NCI-H187 treated with DMSO at 0.1 percent for 48 hours (cell line): ENCODE results near the gene PAGE1.
"Not testable (repeated sequence)": the region's sequence is repeated elsewhere in the genome, so short reads cannot be mapped to it uniquely, and the experiment has no call there.

Source experiments
- DNase-seq: peaks from one replicate; lab custom pipeline; 2025; lab: John Stamatoyannopoulos, UW

Gene PAGE1, protein sequence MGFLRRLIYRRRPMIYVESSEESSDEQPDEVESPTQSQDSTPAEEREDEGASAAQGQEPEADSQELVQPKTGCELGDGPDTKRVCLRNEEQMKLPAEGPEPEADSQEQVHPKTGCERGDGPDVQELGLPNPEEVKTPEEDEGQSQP

DNA sequence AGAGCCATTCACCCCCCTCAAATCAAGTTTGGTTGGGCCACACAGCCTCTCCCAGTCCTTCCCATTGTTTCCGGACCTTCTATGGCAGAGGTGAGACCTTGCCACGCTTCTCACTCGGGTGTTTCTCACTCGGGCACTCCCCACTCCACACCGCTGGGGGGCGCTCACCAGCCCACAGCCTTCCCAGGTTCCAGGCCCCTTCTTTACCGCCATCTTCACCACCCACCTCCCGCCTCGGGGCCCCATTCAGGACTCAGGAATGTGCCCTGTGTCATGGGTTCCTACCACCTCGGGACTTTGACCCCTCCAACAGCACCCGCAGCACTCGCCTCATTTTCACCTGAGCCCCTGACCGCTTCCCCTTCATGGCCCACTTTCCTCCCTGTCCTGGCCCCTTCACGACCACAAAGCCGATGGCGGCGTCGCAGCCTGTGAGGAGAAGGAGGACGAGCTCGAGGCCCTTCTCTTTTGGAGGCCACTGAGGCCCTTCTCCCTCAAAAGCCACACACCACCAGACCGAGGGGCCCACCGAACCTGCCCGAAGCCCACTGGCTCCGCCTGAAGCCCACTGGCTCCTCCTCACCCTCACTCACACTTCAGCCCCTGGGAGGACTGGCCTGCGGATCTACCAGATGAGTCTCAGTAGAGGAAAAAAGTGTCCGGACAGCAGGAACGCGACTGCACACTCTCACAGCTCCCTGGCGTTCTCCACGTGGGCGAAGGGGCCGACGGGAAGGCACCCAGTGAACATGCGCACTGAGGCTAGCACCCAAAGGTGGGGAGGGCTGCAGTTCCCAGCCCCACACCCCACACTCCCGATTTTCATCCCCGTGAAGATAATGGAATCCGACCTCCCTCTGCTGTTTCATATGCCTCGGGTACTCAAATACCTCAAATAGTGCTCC is at the start of gene PAGE1:
Gene PAGE1, minus strand, starts transcription at position 709 of the 905 bp plus-strand sequence. CDS start 1,214 bp downstream, outside the sequence.
- DNase-seq, result no peak

DNA sequence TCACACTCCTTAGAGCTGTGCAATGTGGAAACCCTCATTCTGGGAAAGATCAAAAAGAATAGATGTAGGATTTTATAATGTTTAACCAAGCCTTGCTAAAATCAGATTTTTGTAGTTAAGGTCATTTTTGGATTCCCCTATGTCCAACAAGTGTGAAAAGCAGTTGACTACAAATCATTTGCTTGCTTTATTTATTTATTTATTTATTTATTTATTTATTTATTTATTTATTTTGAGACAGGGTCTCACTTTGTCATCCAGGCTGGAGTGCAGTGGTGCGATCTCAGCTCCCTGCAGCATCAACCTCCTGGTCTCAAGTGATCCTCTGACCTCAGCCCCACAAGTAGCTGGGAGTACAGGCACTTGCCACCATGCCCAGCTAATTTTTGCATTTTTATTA is 45.7 kb upstream of the PAGE1 start:
- not testable (repeated sequence) for DNase-seq

DNA sequence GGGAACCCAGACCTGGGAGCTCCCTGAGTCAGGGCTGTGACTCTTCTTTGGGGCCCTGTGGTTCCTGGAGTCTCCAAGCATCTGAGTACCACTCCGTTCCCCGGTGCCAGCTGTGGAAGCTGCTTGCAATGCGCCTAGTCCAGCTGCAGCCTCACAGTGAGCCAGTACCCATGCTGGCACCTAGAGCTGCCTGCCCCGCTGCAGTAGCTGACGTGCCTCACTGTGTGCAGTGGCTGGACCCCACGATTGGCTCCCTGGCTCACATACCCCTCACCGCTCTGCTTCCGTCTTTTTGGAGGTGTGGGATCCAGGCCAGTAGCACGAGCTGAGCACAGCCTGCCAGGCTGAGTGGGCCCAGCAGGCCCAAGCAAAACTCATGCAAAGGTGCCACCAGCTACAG is 32.1 kb upstream of the PAGE1 start:
- no peak for DNase-seq

DNA sequence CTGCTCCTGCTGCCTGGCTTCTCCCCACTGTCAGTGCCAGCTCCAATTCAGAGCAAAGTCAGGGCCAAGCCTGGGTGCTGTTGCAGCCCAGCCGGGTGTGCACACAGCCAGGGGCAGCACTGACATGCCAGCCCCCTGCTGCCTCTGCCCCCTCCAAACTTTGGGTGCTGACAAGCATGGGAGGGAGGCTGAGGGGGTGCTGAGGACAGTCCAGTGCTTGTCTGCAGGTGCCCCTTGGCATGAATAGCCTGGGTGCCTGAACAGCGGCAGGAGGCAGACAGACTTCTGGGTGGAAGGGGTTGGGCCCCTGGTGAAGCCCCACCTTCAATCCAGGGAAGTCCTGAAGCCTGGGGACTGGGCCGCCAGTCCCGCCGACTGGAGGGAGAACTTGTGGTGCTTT is 31.2 kb upstream of the PAGE1 start:
- DNase-seq, result no peak

DNA sequence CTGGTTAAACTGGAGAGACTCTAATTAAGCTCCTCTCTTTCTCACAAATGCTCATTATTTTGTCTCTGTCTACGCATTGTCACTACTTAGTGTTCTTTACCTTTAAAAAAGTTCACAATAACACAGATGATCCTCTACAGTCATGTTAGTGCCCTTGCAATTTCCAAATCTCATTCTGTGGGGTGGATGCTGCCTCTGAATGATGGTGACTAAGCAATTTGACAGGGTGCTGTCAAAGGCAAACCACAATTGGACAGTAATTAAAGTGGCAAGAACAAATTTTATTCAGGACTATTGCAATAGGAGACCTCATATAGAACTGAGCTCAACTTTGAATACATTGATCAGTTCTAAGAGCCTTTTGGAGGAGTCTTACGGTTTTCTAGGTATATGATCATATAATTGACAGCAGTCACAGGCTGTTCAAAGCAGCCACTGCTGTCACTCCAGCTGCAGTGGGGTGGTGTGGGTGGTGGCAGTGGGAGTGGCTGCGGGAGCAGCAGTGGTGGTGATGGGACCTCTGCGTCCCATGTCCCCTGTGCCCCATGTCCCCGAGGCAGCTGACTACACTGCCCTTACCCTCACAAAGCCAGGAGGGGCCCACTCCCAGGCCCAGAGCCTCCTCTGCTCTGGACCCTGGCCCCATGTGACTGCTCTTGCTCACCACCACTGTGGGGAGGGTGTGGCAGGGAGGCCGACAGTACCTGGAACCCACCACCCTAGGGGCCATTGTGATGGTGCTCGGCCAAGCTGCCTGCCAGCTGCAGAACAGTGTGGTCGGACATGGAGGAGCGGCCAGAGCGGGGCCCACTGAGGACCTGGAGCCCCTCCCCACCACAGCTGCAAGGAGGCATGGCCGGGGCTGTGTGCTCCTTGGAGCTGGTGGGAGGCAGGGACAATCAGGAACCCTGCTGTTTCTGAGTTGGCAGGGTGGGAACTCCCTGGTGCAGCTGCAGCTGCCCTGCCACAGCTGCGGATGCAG is 30.4 kb upstream of the PAGE1 start:
- DNase-seq, result no peak

DNA sequence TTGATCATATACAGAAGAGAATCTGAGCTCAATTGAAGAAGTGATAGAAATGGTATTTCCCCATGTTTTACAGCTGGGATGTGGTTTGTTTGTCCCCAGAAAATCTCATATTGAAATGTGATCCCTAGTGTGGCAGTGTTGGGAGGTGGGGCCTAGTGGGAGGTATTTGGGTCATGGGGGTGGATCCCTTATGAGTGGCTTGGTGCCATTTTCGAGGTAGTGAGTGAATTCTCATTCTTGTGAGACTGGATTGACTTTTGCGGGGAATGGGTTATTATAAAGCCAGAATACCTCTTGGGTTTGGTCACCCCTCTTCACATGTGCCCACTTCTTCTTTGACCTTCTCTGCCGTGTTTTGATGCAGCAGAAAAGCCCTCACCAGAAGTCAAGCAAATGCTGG is 29.6 kb upstream of the PAGE1 start:
- DNase-seq, result no peak

DNA sequence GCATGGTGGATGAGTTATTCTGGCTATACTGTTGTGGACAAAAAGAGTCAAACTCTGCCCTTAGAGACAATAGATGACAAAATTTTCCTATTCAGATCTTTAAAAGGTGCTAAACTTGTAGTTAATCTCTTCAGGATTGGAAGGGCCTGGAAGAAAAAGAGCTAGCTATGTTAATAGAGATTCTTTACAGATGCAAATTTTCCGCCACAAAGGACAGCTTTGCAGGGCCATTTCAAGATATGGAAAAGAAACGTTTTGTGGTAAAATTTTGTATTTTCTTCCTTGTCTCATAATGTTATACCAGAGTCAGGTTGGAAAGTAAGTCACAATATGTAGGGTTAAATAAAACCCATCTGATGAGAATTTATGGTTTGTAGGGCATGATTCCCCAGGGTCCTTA is 24.3 kb upstream of the PAGE1 start:
- DNase-seq, result not testable (repeated sequence)

DNA sequence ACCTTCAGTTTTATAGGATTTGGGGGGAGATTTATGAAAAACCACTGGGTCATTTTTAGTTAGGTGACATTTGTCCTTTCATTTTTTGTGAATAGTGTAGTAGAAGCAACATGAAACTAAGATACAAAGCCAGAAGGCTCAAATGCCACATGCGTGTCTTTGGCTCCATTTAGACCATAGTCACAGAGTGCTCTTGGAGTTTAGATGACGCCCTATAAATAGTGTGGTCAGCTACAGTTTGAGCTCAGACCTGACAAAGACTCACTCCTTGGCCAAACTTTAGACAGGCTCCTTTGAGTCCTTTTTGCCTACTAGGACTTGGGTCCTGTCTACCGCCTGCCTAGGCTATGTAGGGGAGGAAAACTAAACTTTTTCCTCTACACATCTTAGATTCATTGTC is 16.8 kb upstream of the PAGE1 start:
- no peak for DNase-seq

DNA sequence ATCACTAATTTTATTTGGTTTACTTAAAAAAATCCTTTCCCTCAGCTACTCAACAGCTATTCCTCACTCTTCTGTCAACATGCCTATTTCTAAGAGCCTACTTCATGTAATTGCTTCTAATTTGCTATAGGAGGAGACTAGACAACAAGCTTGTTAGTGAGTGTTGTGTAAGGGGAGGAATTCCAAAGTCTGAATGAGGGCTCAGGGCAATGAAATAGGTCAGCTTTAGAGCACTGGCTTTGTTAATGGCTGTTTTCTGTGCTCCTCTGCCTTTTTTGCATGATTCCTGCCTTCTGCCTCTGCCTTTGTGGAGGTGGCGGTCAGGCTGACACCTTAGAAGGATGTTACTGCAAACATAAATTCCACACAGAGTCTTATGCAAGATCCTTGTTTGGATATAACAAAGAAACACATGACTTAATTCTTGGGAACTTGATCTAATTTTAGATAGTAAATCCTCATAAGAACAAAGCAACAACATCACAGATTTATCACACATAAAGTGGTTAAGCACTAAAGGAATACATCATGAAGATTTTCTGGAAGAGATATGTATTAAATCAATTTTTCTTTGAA is 15.0 kb upstream of the PAGE1 start:
- DNase-seq, result no peak

DNA sequence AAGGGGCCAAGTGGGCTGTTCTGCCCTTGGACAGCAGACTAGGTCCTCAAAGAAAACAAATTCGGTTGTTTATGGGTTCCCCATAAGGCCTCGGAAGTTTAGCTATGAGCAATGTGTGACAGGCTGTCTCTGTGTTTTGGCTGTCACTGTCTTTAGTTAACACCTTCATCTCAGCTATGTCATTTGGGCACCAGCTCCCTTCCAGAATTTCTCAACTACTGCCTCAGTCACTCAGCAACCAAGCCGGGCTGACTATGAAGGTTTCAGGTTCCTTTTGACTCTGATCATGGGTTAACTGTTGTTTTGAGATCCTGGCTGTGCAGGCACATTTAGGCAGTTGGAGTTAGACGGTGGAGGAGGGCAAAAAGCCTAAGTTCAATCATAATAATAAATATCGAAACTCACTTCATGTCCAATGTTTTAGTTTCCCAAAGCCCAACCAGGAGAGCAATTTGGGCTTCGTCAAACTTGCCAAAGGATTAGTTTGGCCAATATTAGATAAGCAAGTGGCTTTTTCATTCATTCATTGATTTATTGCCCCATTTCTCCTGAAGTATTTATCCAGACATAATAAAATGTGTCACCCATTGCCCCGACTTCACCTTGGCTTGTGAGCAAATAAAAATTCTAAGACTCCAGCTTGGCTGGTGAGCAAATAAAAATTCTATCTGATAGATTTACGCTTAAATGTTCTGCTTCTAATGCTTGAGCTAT is 9.1 kb upstream of the PAGE1 start:
- no peak for DNase-seq

DNA sequence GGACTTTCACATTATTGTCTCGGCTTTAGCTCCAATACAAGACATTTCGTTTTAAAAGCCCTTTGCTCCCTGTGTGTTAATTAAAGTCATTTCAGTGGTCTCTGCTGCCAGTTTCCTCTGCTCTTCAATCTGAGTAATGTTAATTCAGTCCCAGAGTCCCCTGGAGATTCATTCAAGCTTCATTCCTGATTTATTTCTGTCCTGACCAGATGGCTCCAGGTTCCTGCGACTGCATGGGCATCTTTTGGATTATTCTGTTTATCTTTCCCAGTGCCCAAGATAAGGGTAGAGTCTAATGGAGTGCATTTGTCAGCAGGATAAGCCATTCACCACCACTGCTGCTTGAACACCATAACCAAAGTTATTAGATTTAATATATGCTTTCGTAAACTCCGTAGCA is 6.1 kb upstream of the PAGE1 start:
- no peak for DNase-seq

DNA sequence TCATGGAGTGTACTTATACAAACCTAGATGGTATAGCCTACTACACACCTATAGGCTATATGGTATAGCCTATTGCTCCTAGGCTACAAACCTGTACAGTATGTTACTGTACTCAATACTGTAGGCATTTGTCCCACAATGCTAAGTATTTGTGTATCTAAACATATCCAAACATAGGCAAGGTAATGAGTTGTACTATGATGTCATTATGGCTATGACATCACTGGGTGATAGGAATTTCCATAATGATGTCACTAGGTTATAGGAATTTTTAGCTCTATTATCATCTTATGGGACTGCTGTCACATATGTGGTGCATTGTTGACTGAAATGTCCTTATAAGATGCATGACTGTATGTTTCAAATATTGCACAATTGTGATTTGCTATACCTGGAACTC is 5.5 kb upstream of the PAGE1 start:
- DNase-seq, result no peak

DNA sequence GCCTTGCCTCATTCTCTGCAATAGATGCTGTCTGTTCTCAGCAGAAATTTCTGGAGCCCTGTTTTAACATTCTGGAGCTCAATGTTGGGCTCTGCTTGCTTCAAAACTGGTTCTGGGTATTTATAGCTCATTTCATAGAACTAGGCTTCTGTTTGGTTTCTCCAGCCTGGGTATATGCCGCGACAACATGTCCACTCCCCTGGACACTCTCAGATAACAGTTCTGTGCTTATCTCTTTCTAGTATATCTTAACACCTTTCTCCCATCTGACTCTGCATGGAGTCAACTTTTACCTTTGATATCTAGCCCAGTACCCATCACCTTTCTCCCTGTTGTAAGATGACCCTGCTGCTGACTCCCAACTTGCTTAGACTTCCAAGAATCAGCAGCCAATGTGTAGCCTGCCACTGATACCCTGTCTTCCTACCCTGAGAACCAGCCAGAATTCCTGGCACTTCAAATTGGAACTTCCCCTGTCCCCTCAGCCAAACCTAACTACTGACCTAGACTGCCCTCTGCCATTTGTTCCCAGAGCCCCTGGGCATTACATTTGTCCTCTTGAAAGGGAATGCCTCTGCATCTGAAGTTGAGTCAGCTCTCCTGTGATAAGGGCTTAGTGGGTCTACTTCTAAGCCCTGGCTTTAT is 20.6 kb downstream of the PAGE1 start:
- DNase-seq, result no peak

DNA sequence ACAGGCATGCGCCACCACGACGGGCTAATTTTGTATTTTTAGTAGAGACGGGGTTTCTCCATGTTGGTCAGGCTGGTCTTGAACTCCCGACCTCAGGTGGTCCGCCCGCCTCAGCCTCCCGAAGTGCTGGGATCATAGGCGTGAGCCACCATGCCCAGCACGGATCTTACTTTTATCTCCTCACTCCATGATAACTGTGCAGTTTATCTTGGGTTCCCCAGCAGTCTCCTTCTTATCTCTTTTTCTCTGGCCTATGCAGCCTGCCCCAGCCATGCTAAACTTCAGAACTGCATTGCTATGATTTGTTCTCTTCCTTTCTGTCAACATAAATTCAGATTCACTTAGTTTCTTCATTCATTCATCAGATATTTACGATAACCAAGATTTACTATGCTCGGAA is 22.4 kb downstream of the PAGE1 start:
- DNase-seq, result no peak

DNA sequence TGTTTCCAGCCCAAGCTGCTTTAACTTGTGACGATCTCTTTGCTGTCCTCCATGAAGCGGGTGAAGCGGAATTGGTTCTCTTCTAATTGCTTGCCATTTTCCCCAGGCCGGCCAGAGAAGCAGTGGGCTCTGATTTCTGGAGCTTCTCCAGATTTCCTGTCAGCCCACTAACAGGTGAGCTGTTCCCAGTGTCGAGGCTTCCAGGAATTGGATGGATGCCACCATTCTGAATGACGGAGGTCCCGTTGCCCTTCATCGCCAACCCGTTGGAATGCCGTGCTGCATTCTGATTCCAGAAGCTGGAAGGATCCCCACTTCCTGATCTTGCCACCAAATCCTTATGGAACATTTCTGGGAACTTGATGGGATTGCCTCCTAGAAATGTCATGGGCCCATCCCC is 31.0 kb downstream of the PAGE1 start:
- DNase-seq, result no peak

DNA sequence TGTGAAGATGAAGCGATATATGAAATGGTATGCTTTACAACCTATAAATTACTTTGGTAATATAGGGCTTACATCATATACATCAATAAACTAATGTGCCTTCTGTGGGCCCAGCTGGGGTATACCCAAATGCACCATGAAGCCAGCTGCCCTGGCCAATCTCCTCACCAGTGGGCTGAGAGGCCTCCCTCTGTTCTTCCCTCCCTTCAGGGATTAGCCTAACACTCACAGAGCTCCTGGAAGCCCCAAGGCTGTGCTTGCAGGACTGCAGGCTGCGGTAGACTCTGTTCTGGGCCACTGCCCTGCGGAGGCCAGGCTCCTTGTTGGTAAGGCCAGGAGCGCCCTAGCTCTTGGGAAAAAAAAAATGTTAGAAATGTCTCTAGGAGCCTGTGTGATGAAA is 33.9 kb downstream of the PAGE1 start:
- DNase-seq, result no peak

DNA sequence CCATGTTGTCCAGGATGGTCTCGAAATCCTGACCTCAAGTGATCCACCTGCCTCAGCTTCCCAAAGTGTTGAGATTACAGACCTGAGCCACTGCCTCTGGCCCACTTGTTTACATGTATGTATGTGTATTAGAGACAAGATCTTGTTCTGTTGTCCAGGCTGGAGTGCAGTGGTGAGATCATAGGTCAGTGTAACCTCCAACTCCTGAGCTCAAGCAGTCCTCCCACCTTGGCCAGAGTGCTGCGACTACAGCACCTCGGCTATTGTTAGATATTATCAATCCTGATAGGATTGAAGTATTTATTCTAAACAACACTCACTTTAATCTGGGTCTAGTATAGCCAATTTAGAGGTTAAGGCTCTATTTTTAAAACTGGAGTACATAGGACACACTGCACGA is 36.0 kb downstream of the PAGE1 start:
- DNase-seq, result no peak

DNA sequence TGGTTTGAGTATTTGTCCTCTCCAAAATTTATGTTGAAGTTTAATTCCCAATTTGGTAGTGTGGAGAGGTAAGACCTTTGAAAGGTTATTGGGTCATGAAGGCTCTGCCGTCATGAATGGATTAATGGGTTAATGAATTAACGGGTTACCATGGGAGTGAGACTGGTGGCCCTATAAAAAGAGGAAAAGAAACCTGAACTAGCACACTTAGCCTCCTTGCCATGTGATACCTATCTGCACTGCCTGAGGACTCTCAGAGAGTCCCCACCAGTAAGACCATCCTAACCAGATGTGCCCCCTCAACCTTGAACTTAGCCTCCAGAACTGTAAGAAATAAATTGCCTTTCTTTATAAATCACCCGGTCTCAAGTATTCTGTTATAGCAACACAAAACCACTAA is 39.3 kb downstream of the PAGE1 start:
- DNase-seq, result no peak

DNA sequence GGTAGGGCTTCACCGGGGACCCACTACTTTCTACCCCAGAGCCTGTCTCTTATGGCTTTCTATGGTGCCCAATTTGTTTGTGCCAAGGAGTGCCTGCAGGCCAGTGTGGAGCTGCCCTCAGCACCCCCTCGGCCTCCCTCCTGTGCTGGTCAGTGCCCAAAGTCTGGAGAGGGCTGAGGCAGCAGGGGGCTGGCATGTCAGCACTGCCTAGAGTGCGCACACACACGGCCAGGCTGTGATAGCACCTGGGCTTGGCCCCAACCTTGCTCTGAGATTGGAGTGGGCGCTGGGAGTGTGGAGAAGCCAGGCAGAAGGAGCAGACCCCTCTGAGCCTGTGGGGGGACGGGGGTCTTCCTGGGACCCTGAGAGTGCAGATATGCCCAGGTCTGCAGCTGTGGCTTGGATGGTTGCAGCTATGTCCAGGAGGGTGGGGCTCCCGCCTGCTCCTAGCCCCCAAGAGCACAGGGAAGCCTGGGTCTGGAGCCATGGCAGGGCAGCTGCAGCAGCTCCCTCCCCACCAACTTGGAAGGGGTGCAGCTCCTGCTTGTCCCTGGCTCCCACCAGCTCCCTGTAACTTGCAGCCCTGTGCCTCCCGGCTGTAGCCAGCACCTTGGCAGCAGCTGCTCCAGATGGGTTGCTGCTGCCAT is 50.7 kb downstream of the PAGE1 start:
- no peak for DNase-seq
